Measurements from ENCODE around the gene SNX30. TPM values are rescaled to one million over a fixed set of nuclear protein-coding genes. Genes with fewer than 3 reads are reported as not detected.

Gene SNX30
- total RNA-seq, 1 donor from 2014 or later, result 1.9 TPM

DNA sequence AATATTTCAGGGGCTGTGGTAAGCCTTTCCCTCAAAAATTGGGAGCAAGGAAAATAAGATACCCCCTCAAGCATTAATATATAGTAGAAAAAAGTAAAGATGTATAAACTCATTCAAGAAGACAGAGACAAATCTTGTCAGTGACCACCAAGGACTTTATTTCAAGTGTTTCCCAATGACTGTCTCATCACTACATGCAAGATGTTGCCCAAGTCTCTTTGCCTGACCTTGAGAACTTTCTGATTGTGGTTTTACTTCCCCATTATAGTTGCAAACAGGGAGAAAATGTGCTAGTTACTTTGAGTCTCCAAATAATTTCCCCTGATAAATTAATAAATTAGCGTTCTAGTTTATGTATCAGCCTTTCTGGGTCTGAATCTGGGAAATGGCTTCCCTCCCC, 144.1 kb downstream of the SNX30 start:
- Mint-ChIP-seq H3K4me1 (ENCODE audit: low read depth) (peaks cover 27% of the 10 kb centered on the region), H3K27me3 (ENCODE audit: insufficient read depth) (peaks cover 39% of the 10 kb centered on the region), H3K36me3 (ENCODE audit: low read depth) (no peaks in the 10 kb centered on the region), H3K9me3 (peaks cover 5% of the 10 kb centered on the region), H3K27ac (no peak overlapping the region), H3K4me3 (no peak overlapping the region)
- no peak for DNase-seq (ENCODE audit: low spot score)
- intact Hi-C loops (cut with micrococcal nuclease), result no loop called here

DNA sequence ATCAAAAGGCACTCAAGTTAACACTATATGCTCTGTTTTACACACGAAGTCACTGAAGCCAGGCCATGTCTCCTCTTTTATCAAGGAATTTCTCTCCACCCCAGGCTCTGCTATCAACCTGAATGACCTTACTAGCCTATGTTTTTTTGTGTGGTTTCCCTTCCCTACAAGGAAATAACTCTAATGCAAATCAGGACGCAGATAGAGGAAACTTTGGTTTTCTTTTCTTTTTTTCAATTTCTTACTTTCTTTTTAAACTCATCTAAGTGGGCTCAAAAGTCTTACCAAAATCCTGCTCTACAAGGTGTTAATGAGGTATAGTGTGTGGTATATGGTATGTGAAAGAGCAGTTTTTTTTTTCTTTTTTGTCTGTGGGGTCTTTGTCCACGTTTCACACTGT, 145.6 kb downstream of the SNX30 start:
- Mint-ChIP-seq H3K27me3 (ENCODE audit: insufficient read depth) (peaks cover 39% of the 10 kb centered on the region), H3K4me1 (ENCODE audit: low read depth) (peaks cover 27% of the 10 kb centered on the region), H3K27ac (no peak overlapping the region), H3K4me3 (no peak overlapping the region), H3K36me3 (ENCODE audit: low read depth) (no peaks in the 10 kb centered on the region), H3K9me3 (peaks cover 5% of the 10 kb centered on the region)
- intact Hi-C loops (cut with micrococcal nuclease), result no loop called here
- DNase-seq (ENCODE audit: low spot score), result no peak

DNA sequence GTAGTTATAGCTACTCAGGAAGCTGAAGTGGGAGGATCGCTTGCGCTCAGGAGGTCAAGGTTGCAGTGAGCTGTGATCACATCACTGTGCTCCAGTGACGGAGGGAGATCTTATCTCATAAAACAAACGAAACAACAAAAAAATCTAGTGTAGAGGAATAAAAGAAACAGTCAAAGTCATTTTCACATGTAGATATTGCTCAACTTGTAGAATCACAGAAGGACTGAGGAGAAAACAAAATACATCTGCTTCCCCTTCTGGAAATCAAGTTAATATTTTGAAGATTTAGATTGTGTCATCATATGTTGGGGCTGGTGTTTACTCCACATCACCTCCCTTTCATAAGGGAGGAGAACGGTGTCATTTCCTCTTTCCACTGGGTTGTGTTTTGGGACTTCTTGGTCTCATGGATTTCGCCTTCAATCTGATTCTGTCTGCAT, 148.3 kb downstream of the SNX30 start:
- H3K36me3 Mint-ChIP-seq (ENCODE audit: low read depth), result no peaks in the 10 kb centered on the region
- DNase-seq (ENCODE audit: low spot score), result no peak
- H3K27me3 Mint-ChIP-seq (ENCODE audit: insufficient read depth), result peaks cover 32% of the 10 kb centered on the region
- H3K27ac Mint-ChIP-seq, result no peak overlapping the region
- intact Hi-C loops (cut with micrococcal nuclease), result no loop called here
- H3K4me3 Mint-ChIP-seq, result no peak overlapping the region
- peaks cover 31% of the 10 kb centered on the region for H3K4me1 Mint-ChIP-seq (ENCODE audit: low read depth)
- H3K9me3 Mint-ChIP-seq, result peaks cover 5% of the 10 kb centered on the region

GRCh38 chr9:112900488-112900887, 149.9 kb downstream of the SNX30 start:
- Mint-ChIP-seq H3K4me1 (ENCODE audit: low read depth) (peaks cover 27% of the 10 kb centered on the region), H3K36me3 (ENCODE audit: low read depth) (no peaks in the 10 kb centered on the region), H3K4me3 (no peak overlapping the region), H3K9me3 (peaks cover 5% of the 10 kb centered on the region), H3K27me3 (ENCODE audit: insufficient read depth) (peaks cover 26% of the 10 kb centered on the region), H3K27ac (no peak overlapping the region)
- intact Hi-C loops (cut with micrococcal nuclease), result no loop called here
- no peak for DNase-seq (ENCODE audit: low spot score)

DNA sequence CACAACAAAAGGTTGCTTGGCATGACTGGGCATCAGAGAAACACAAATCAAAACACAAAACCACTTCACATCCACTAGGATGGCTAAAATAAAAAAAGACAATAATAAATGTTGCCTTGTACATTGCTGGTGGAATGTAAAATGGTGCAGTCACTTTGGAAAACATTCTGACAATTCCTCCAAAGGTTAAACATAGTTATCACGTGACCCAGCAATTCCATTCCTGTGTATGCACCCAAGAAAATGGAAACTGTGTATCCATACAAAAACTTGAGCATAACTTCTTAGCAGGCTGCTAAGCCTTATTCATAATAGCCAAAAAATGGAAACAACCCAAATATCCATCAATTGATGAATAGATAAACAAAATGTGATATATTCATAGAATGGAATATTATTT, 150.3 kb downstream of the SNX30 start:
- Mint-ChIP-seq H3K9me3 (peaks cover 4% of the 10 kb centered on the region), H3K36me3 (ENCODE audit: low read depth) (no peaks in the 10 kb centered on the region), H3K27me3 (ENCODE audit: insufficient read depth) (peaks cover 26% of the 10 kb centered on the region), H3K27ac (no peak overlapping the region), H3K4me1 (ENCODE audit: low read depth) (peaks cover 25% of the 10 kb centered on the region), H3K4me3 (no peak overlapping the region)
- intact Hi-C loops (cut with micrococcal nuclease), result no loop called here
- no peak for DNase-seq (ENCODE audit: low spot score)

GRCh38 chr9:112905084-112905483, 154.5 kb downstream of the SNX30 start:
- Mint-ChIP-seq H3K9me3 (no peaks in the 10 kb centered on the region), H3K4me3 (no peak overlapping the region), H3K4me1 (ENCODE audit: low read depth) (peaks cover 11% of the 10 kb centered on the region), H3K27me3 (ENCODE audit: insufficient read depth) (peaks cover 24% of the 10 kb centered on the region), H3K27ac (no peak overlapping the region), H3K36me3 (ENCODE audit: low read depth) (no peaks in the 10 kb centered on the region)
- no peak for DNase-seq (ENCODE audit: low spot score)
- intact Hi-C loops (cut with micrococcal nuclease), result no loop called here

DNA sequence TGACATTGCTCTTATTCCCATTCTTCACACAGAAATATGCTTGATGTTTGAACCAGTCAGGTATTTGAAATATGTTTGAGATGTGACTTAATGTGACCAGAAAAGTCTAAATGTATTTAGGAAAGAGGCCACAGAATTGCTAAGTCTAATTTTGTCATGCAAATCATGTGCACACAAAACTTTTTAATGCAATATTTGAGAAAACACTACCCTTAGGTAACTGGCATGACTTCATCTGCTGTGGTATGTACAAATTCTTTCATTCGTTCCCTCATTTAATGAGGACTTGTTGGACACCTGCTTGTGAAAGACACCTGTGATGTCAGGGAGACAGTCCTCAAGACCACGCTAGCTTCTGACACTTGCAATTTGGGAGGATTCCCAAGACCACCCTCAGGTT, 161.2 kb downstream of the SNX30 start:
- no peak overlapping the region for H3K27ac Mint-ChIP-seq
- peaks cover 11% of the 10 kb centered on the region for H3K27me3 Mint-ChIP-seq (ENCODE audit: insufficient read depth)
- no peaks in the 10 kb centered on the region for H3K36me3 Mint-ChIP-seq (ENCODE audit: low read depth)
- no peaks in the 10 kb centered on the region for H3K9me3 Mint-ChIP-seq
- no peak for DNase-seq (ENCODE audit: low spot score)
- intact Hi-C loops (cut with micrococcal nuclease), result no loop called here
- H3K4me3 Mint-ChIP-seq, result no peak overlapping the region
- H3K4me1 Mint-ChIP-seq (ENCODE audit: low read depth), result no peaks in the 10 kb centered on the region

GRCh38 chr9:112912636-112913035, 162.1 kb downstream of the SNX30 start:
- intact Hi-C loops (cut with micrococcal nuclease), result no loop called here
- Mint-ChIP-seq H3K27ac (no peak overlapping the region), H3K36me3 (ENCODE audit: low read depth) (no peaks in the 10 kb centered on the region), H3K4me3 (no peak overlapping the region), H3K27me3 (ENCODE audit: insufficient read depth) (peaks cover 9% of the 10 kb centered on the region), H3K4me1 (ENCODE audit: low read depth) (no peaks in the 10 kb centered on the region), H3K9me3 (no peaks in the 10 kb centered on the region)
- DNase-seq (ENCODE audit: low spot score), result no peak

DNA sequence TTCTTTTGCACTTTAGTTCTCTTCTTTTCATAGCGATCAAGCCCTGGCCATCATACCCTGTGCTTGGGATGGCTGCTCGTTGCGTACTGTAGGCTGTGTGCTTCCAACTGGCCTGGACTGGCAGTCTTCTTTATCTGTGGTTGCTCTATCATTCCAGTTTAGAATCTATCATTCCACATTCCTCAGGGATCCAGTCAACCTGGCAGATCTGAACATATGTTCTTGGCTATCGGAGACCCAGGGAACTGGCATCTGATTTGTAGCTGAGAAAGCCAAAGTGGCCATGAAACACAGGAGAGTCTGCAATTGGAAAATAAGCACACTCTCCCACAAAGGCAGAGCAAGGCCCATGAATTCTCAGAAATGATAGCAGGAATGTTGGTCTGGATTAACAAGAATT, 162.8 kb downstream of the SNX30 start:
- DNase-seq (ENCODE audit: low spot score), result no peak
- H3K4me1 Mint-ChIP-seq (ENCODE audit: low read depth), result no peaks in the 10 kb centered on the region
- H3K27me3 Mint-ChIP-seq (ENCODE audit: insufficient read depth), result peaks cover 6% of the 10 kb centered on the region
- no peaks in the 10 kb centered on the region for H3K36me3 Mint-ChIP-seq (ENCODE audit: low read depth)
- intact Hi-C loops (cut with micrococcal nuclease), result no loop called here
- no peak overlapping the region for H3K4me3 Mint-ChIP-seq
- H3K27ac Mint-ChIP-seq, result no peak overlapping the region
- H3K9me3 Mint-ChIP-seq, result no peaks in the 10 kb centered on the region

- no peak overlapping the region for H3K27ac Mint-ChIP-seq
- H3K4me3 Mint-ChIP-seq, result no peak overlapping the region
- H3K27me3 Mint-ChIP-seq (ENCODE audit: insufficient read depth), result peaks cover 6% of the 10 kb centered on the region
- H3K4me1 Mint-ChIP-seq (ENCODE audit: low read depth), result no peaks in the 10 kb centered on the region
- intact Hi-C loops (cut with micrococcal nuclease), result no loop called here
- DNase-seq (ENCODE audit: low spot score), result no peak
- H3K9me3 Mint-ChIP-seq, result no peaks in the 10 kb centered on the region
- no peaks in the 10 kb centered on the region for H3K36me3 Mint-ChIP-seq (ENCODE audit: low read depth)
Measured at GRCh38 chr9:112914524-112914923, 164.0 kb downstream of the SNX30 start.

DNA sequence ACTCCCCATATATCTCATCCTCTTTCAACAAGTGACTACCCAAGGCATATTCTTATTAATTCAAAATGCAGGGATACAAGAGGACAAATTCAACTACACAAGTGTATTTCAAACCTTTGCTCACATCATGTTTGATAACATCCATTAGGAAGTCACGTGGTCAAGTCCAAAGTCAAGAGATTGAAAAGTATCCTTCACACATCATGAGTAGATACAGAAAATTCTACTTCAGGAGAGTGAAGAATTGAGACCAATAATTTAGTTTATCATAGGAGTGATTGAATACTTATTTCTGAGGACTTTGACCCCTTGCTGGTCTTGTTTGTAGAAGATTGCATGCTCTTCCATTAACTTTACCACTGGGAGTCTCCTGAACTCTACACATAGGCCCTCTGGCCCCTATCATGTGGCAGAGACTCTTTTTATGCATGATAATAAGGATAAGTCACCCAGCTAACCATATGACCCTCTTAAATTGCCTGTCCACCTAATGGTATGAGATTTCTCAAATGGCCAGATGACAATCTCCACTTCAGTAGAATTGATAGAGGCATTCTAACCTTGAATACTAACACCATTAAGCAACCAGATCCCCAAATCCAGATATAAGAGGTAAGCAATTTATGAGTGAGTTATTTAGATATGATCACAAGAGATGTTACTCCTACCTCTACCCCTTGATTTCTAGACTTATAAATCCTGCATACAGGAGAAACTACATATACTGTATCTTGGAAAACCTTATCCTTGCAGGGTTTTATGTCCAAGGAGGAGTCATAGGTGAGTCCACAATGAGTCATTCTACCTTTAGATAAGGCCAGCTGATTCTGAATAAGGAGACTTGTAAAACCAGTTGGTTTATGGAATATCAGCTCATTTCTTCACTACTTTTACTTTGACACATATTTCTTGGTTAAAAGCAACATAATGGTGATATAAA, 166.8 kb downstream of the SNX30 start:
- H3K27me3 Mint-ChIP-seq (ENCODE audit: insufficient read depth), result peaks cover 5% of the 10 kb centered on the region
- intact Hi-C loops (cut with micrococcal nuclease), result no loop called here
- no peaks in the 10 kb centered on the region for H3K36me3 Mint-ChIP-seq (ENCODE audit: low read depth)
- H3K4me3 Mint-ChIP-seq, result no peak overlapping the region
- no peak overlapping the region for H3K27ac Mint-ChIP-seq
- no peak for DNase-seq (ENCODE audit: low spot score)
- no peaks in the 10 kb centered on the region for H3K9me3 Mint-ChIP-seq
- no peaks in the 10 kb centered on the region for H3K4me1 Mint-ChIP-seq (ENCODE audit: low read depth)

DNA sequence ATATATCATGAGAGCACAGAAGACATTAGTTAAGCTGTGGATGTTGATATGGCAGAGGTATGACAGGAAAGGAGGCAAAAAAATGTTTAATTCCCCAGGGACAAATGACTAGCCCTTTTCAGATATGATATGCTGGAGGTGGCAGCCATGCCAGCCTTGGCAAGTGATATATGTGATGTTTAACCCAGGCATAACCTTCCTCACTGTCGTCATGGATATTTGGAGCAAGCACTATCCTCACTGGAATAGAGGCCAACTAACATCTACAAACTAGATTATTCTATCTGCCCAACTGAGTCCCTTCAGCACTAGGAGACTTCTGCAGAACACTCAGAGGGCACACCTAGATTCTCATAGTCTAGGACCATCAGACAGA, 167.4 kb downstream of the SNX30 start:
- Mint-ChIP-seq H3K4me3 (no peak overlapping the region), H3K4me1 (ENCODE audit: low read depth) (no peaks in the 10 kb centered on the region), H3K36me3 (ENCODE audit: low read depth) (no peaks in the 10 kb centered on the region), H3K27ac (no peak overlapping the region), H3K27me3 (ENCODE audit: insufficient read depth) (peaks cover 5% of the 10 kb centered on the region), H3K9me3 (no peaks in the 10 kb centered on the region)
- DNase-seq (ENCODE audit: low spot score), result no peak
- intact Hi-C loops (cut with micrococcal nuclease), result no loop called here

DNA sequence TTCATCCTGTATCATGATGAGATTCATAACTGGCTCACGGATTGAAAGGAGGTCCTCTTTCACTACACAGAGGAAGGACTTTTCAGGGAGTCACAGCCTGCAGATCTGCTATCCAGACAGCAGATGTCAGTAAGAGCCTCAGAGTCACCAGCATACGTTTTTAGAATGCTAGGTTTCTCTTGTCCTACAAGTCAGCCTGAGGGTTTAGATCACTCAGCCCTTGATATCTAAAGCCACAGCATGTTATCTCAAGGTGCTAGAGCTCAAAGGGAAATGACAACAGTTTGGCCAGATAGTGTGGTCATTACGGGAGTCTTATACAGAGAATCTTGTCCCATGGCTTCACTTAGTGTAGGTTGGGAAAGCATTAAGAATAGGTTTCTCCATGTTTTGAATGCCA, 171.0 kb downstream of the SNX30 start:
- no peak overlapping the region for H3K27ac Mint-ChIP-seq
- no peaks in the 10 kb centered on the region for H3K36me3 Mint-ChIP-seq (ENCODE audit: low read depth)
- intact Hi-C loops (cut with micrococcal nuclease), result no loop called here
- DNase-seq (ENCODE audit: low spot score), result no peak
- H3K4me3 Mint-ChIP-seq, result no peak overlapping the region
- no peaks in the 10 kb centered on the region for H3K4me1 Mint-ChIP-seq (ENCODE audit: low read depth)
- H3K9me3 Mint-ChIP-seq, result no peaks in the 10 kb centered on the region
- H3K27me3 Mint-ChIP-seq (ENCODE audit: insufficient read depth), result peaks cover 5% of the 10 kb centered on the region

Data from activated T-helper 1 cell treated with anti-CD3 and anti-CD28 coated beads, Interleukin-12 subunit alpha, Interleukin-12 subunit beta, Interleukin-2, Interleukin-4 antibody, amounts not matched to agents 30 ng/mL and 10 ng/mL and 1 ng/mL, durations not matched to agents 14 hours and 24 hours and 36 hours (primary cell).